PC-3 (cell line): ENCODE results near the gene PIH1D1. TPM values are rescaled to one million over a fixed set of nuclear protein-coding genes. Genes with fewer than 3 reads are reported as not detected.
A peak's percentile ranks its signal among the peaks of the same experiment; 100 is the strongest.

Experiments used
- ATAC-seq: fragments of 200-7000 bp; cut with Tn5 transposase; 2 replicates; pipeline ENCODE4 v1.9.1; 2020; ENCODE audit warnings: mild to moderate bottlenecking, moderate library complexity
- BruUV-seq: library from RNA; stranded (reverse); fragments of 400-500 nt; replicated peaks from 2 replicates; lab custom pipeline; 2021; lab: Mats Ljungman, UMichigan
- CTCF ChIA-PET: fragments of 300-600 bp; sonication (Branson Sonifier 250); formaldehyde crosslinking; loops from one replicate; lab custom pipeline; 2022; ENCODE audit warnings: antibody characterized with exemption; lab: Charles Lee
- POLR2A ChIA-PET: fragments of 300-600 bp; sonication (Branson Sonifier 250); formaldehyde crosslinking; loops from one replicate; lab custom pipeline; 2022; ENCODE audit warnings: antibody characterized with exemption; ENCODE audit not compliant: unreplicated experiment; lab: Charles Lee
- DNase-seq: peaks from one replicate; pipeline ENCODE4 v3.0.0-alpha.2; 2015
- H2AFZ ChIP-seq: fragments of 300-600 bp; sonication (generic); 2 replicates; pipeline ENCODE4 v1.6.0; 2016; ENCODE audit warnings: antibody characterized with exemption, low read length
- H3F3A ChIP-seq: fragments of 300-600 bp; sonication (generic); one replicate; pipeline ENCODE4 v1.6.0; 2017; ENCODE audit warnings: antibody characterized with exemption, low read length, control low read depth, mild to moderate bottlenecking; ENCODE audit not compliant: unreplicated experiment
- H3K27ac ChIP-seq: fragments of 300-600 bp; sonication (generic); 2 replicates; pipeline ENCODE4 v1.5.1; 2016; ENCODE audit warnings: mild to moderate bottlenecking, low read length
- H3K27me3 ChIP-seq: fragments of 300-600 bp; sonication (generic); 2 replicates; pipeline ENCODE4 v1.6.1; 2016; ENCODE audit warnings: low read length, mixed read lengths
- H3K36me3 ChIP-seq: fragments of 300-600 bp; sonication (generic); 2 replicates; pipeline ENCODE4 v1.6.1; 2016; ENCODE audit warnings: low read depth, mixed run types, low read length, mixed read lengths
- H3K4me1 ChIP-seq: fragments of 300-600 bp; sonication (generic); 2 replicates; pipeline ENCODE4 v1.5.1; 2016; ENCODE audit warnings: low read length; ENCODE audit not compliant: insufficient read depth
- H3K4me2 ChIP-seq: fragments of 300-600 bp; sonication (generic); 2 replicates; pipeline ENCODE4 v1.6.0; 2016; ENCODE audit warnings: low read length
- H3K4me3 ChIP-seq: fragments of 300-600 bp; sonication (generic); 2 replicates; pipeline ENCODE4 v1.5.1; 2016; ENCODE audit warnings: mild to moderate bottlenecking, low read length, mixed read lengths
- H3K79me2 ChIP-seq: fragments of 300-600 bp; sonication (generic); 2 replicates; pipeline ENCODE4 v1.6.1; 2017; ENCODE audit warnings: low read length, mixed read lengths
- H3K9ac ChIP-seq: fragments of 300-600 bp; sonication (generic); 2 replicates; pipeline ENCODE4 v1.6.0; 2016; ENCODE audit warnings: mild to moderate bottlenecking, low read length
- H3K9me2 ChIP-seq: fragments of 300-600 bp; sonication (generic); replicated peaks from 2 replicates; pipeline ENCODE4 v1.6.1; 2016; ENCODE audit warnings: mixed run types, low read length, mixed read lengths
- H3K9me3 ChIP-seq: fragments of 300-600 bp; sonication (generic); 2 replicates; pipeline ENCODE4 v1.6.1; 2016; ENCODE audit warnings: low read length, mixed read lengths
- H4K20me1 ChIP-seq: fragments of 300-600 bp; sonication (generic); 2 replicates; pipeline ENCODE4 v1.6.1; 2016; ENCODE audit warnings: low read length, mixed read lengths
- EZH2 ChIP-seq: fragments of 300-600 bp; sonication (generic); IDR thresholded peaks from one replicate; pipeline ENCODE4 v1.6.1; 2017; ENCODE audit warnings: antibody characterized with exemption, mild to moderate bottlenecking, low read length; ENCODE audit not compliant: unreplicated experiment
- EZH2phosphoT487 ChIP-seq: fragments of 300-600 bp; sonication (generic); IDR thresholded peaks from 2 replicates; pipeline ENCODE4 v1.6.1; 2018; ENCODE audit warnings: mild to moderate bottlenecking, antibody characterized with exemption, low read length, borderline replicate concordance
- intact Hi-C: fragments of 100-400 bp; cut with micrococcal nuclease; formaldehyde crosslinking; loops from 2 replicates; pipeline ENCODE4 v1.9.0; 2023
- total RNA-seq: library from RNA; depleted of rRNA; stranded (reverse); fragments of >200 nt; gene quantifications from 2 replicates; pipeline ENCODE4 v1.2.3, GENCODE V29; 2014
- TF ChIP-seq, protein P1 (sequence below): fragments of 300-600 bp; sonication (generic); conservative IDR thresholded peaks from 2 replicates; pipeline ENCODE4 v1.5.1; 2017; ENCODE audit warnings: antibody characterized with exemption, low read depth, mild to moderate bottlenecking, low read length

The PIH1D1 gene
- total RNA-seq, 1 experiment from 2014 or later: 171 TPM

DNA sequence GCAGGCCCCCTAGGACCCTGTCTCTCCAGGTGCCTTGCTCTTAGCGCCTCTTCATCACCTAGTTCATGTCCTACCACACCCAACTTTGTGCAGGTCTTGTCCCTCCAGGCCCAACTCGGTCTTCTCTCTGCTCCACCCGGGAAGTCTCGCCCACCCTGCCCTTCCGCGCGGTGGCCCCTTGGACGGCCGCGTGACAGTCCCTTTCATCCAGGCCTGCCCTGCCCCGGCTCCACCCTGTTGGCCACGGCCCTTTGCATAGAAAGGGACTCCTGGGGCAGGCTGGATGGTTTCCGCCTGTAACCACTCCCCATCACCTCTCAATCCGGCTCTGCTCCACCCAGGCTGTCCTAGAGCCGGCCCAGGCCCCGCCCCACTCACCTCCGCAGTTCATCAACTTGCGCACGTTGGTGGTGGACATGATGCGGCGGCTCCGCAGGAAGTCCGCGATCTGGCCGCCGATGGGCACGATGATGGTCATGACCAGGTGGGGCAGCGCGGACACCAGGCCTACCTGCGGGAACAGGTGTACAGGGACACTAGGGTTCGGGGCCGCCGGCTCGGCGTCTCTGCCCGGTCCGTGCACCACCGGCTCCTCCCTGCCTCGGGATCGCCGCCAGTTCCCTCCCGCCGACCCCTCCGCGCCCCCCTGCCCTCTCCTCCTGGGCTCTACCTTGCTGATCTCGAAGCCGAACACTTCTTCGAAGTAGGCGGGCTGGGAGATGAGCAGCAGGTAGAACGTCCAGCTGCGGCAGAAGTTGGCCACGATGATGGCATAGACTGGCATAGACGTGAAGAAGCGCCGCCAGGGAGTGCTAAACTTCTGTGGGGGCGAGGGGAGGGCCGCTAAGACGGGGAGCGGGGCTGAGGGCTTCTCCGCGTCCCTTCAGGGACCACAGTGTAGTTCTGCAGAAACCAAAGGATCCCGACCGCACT, 19.2 kb downstream of the PIH1D1 start:
- no peaks in the 10 kb centered on the region for H3K36me3 ChIP-seq
- POLR2A ChIA-PET: no interaction called here
- H3K4me2 ChIP-seq: no peak overlapping the region
- no peak overlapping the region for H2AFZ ChIP-seq
- no peaks in the 10 kb centered on the region for H4K20me1 ChIP-seq
- no peak overlapping the region for H3K27ac ChIP-seq
- H3K27me3 ChIP-seq: peaks cover 28% of the 10 kb centered on the region
- H3K4me1 ChIP-seq: 0 out of 2 replicates have a peak, but pooled peaks cover 8% of the 10 kb centered on the region
- H3K9me3 ChIP-seq: no peaks in the 10 kb centered on the region
- intact Hi-C loops: no loop called here
- H3F3A ChIP-seq: no peaks in the 10 kb centered on the region
- CTCF ChIA-PET: no interaction called here
- no TSS peak for BruUV-seq
- ATAC-seq (no peak), DNase-seq (no peak)
- no peaks in the 10 kb centered on the region for H3K9me2 ChIP-seq
- no peak overlapping the region for H3K9ac ChIP-seq
- TF ChIP-seq, protein P1, sequence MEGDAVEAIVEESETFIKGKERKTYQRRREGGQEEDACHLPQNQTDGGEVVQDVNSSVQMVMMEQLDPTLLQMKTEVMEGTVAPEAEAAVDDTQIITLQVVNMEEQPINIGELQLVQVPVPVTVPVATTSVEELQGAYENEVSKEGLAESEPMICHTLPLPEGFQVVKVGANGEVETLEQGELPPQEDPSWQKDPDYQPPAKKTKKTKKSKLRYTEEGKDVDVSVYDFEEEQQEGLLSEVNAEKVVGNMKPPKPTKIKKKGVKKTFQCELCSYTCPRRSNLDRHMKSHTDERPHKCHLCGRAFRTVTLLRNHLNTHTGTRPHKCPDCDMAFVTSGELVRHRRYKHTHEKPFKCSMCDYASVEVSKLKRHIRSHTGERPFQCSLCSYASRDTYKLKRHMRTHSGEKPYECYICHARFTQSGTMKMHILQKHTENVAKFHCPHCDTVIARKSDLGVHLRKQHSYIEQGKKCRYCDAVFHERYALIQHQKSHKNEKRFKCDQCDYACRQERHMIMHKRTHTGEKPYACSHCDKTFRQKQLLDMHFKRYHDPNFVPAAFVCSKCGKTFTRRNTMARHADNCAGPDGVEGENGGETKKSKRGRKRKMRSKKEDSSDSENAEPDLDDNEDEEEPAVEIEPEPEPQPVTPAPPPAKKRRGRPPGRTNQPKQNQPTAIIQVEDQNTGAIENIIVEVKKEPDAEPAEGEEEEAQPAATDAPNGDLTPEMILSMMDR: no peak
- TF ChIP-seq EZH2: no peak
- no peak for TF ChIP-seq EZH2phosphoT487
- H3K4me3 ChIP-seq: no peak overlapping the region
- no peaks in the 10 kb centered on the region for H3K79me2 ChIP-seq

DNA sequence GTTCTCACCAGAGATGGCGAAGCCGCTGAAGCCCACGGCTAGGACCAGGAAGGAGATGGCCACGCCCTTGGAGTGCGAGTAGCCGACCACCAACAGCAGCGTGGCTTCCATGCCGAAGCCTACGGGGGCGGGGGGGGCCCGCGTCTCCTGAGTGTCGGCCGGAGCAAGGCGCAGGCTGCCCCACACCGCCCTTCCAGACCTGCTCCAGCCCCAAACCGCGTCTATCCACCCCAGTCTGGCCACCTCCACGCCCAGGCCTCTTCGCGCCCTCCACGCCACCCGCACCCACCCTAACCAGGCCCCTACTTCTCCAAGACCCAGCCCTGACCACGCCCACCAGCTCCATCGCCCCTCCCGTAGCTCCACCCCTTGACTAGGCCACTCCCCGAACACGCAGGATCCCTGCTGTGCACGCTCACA, 20.3 kb downstream of the PIH1D1 start:
- Histone ChIP-seq H3K9ac (no peak overlapping the region), H3F3A (no peaks in the 10 kb centered on the region), H3K4me3 (no peak overlapping the region), H3K36me3 (no peaks in the 10 kb centered on the region), H3K27me3 (peaks cover 29% of the 10 kb centered on the region), H3K9me2 (no peaks in the 10 kb centered on the region), H3K9me3 (no peaks in the 10 kb centered on the region), H2AFZ (no peak overlapping the region), H3K79me2 (no peaks in the 10 kb centered on the region), H4K20me1 (no peaks in the 10 kb centered on the region), H3K27ac (no peak overlapping the region), H3K4me2 (no peak overlapping the region), H3K4me1 (0 out of 2 replicates have a peak, but pooled peaks cover 8% of the 10 kb centered on the region)
- CTCF ChIA-PET: no interaction called here
- no peak for TF ChIP-seq EZH2phosphoT487
- POLR2A ChIA-PET: no interaction called here
- no TSS peak for BruUV-seq
- no peak for DNase-seq
- intact Hi-C loops: no loop called here
- ATAC-seq: no peak

- ATAC-seq: no peak
- H3K27me3 ChIP-seq: peaks cover 31% of the 10 kb centered on the region
- no peak overlapping the region for H2AFZ ChIP-seq
Observed at GRCh38 chr19:49430678-49431329, 20.8 kb downstream of the PIH1D1 start.

More at GRCh38 chr19:49430678-49431329, 20.8 kb downstream of the PIH1D1 start:
- Histone ChIP-seq H3K9me2 (no peaks in the 10 kb centered on the region), H3K27ac (no peak overlapping the region), H3K9ac (no peak overlapping the region), H3K36me3 (no peaks in the 10 kb centered on the region), H3K4me2 (no peak overlapping the region), H3K79me2 (no peaks in the 10 kb centered on the region), H3F3A (no peaks in the 10 kb centered on the region), H4K20me1 (no peaks in the 10 kb centered on the region), H3K4me1 (0 out of 2 replicates have a peak, but pooled peaks cover 8% of the 10 kb centered on the region), H3K9me3 (no peaks in the 10 kb centered on the region), H3K4me3 (no peak overlapping the region)
- no peak for DNase-seq
- POLR2A ChIA-PET: no interaction called here
- intact Hi-C loops: no loop called here
- CTCF ChIA-PET: no interaction called here
- no TSS peak for BruUV-seq
- no peak for TF ChIP-seq EZH2phosphoT487
- TF ChIP-seq EZH2: no peak
- TF ChIP-seq, protein P1: peak; percentile 46; the same call in 1 of the 2 replicates
